Measurements from ENCODE around the gene ZNF805.
"Not testable (repeated sequence)": the region's sequence is repeated elsewhere in the genome, so short reads cannot be mapped to it uniquely, and the experiment has no call there.

Gene ZNF805

DNA sequence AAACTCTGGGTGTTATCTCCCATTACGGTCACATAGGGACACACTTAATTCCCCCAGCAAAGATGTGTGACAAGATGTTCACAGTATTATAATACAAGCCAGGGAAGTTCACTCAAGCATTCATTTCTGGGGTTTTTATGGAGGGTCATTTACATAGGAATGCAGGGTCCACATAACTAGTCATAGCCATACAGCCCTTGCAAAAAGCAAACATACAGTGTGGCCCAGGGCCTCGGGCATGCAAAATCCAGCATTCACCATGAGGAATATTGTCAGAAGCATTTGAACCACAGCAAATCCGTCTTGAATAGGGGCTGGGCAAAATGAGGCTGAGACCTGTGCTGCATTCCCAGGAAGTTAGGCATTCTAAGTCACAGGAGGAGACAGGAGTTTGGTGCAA is 26.9 kb downstream of the ZNF805 start:
- no peak overlapping the region for H3K4me3 ChIP-seq (ENCODE audit: low read depth, low read length)

DNA sequence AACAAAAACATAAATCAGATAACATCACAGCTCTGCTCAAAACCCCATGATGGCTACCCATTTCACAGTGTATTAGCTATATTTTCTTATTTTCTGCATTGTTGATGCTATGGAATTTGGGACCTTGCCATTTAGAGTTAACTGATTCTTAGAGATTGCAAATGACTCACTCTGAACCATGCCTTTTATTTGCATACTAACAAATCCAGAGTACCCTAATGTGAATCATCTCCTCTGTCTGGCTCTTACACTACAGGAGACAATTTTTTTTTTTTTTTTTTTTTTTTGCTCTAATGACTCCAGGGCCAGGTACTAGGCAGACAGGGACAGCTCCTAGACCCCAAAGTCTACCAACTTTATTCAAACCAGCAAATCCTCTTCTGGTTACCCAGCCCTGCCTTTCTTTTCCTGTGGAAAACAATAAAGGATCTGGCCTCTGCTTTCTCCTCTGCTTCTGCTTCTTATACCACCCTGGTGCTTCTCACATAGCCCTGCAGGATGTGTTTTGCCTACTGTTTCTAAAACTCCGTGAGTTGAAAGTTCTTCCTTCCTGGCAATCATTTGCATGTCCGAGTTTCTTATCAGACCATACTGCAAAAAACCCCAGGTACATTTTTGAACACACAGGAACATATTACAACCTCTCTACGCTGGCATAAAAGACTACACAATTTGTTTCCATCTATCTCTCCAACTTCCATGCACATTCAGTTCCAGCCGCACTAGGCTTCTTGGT is 29.3 kb downstream of the ZNF805 start:
- no peak overlapping the region for H3K4me3 ChIP-seq (ENCODE audit: low read depth, low read length)

DNA sequence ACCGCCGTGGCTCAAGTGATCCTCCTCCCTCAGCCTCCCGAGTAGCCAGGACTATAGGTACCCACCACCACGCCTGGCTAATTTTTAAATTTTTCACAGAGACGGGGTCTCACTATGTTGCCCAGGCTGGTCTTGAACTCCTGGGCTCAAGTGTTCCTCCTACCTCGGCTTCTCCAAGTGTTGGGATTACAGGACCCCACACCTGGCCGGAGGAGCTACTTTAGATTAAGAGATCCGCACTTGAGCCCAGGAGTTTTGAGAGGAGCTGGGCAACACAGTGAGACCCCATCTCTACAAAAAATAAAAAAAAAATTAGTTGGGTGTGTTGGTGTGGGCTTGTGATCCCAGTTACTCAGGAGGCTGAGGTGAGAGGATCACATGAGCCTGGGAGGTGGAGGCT is 30.8 kb downstream of the ZNF805 start:
- no peak overlapping the region for H3K4me3 ChIP-seq (ENCODE audit: low read depth, low read length)

GRCh38 chr19:57273014-57273413 is 32.6 kb downstream of the ZNF805 start:
- no peak overlapping the region for H3K4me3 ChIP-seq (ENCODE audit: low read depth, low read length)

- no peak overlapping the region for H3K4me3 ChIP-seq (ENCODE audit: low read depth, low read length)
Measured at GRCh38 chr19:57276430-57276829, 36.0 kb downstream of the ZNF805 start.

GRCh38 chr19:57278481-57278880 is 38.0 kb downstream of the ZNF805 start:
- not testable (repeated sequence) for H3K4me3 ChIP-seq (ENCODE audit: low read depth, low read length)

- H3K4me3 ChIP-seq (ENCODE audit: low read depth, low read length), result peak overlapping the region; percentile 98
Measured at GRCh38 chr19:57279418-57280164, 39.2 kb downstream of the ZNF805 start.

- peak within 1 kb of the TSS; percentile 98 for H3K4me3 ChIP-seq (ENCODE audit: low read depth, low read length)
Measured at GRCh38 chr19:57280165-57280961, 39.9 kb downstream of the ZNF805 start, which contains the start of gene ZNF460. Gene ZNF460, plus strand, starts transcription at chr19:57280485. Its CDS starts 322 bp downstream, at chr19:57280807.

- peak overlapping the region; percentile 98 for H3K4me3 ChIP-seq (ENCODE audit: low read depth, low read length)
Measured at GRCh38 chr19:57280962-57281400, 40.5 kb downstream of the ZNF805 start.

GRCh38 chr19:57282011-57282643 is 41.7 kb downstream of the ZNF805 start:
- H3K4me3 ChIP-seq (ENCODE audit: low read depth, low read length), result peak overlapping the region; percentile 13

GRCh38 chr19:57288373-57288772 is 47.9 kb downstream of the ZNF805 start:
- H3K4me3 ChIP-seq (ENCODE audit: low read depth, low read length), result no peak overlapping the region

DNA sequence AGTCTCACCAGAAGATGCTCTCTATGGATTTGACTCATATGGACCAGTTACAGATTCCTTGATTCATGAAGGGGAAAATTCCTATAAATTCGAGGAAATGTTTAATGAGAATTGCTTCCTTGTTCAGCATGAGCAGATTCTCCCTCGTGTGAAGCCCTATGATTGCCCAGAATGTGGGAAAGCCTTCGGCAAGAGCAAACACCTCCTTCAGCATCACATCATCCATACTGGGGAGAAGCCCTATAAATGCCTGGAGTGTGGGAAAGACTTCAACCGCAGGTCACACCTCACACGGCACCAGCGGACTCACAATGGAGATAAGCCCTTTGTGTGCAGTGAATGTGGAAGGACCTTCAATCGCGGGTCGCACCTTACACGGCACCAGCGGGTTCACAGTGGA is 50.5 kb downstream of the ZNF805 start:
- H3K4me3 ChIP-seq (ENCODE audit: low read depth, low read length), result no peak overlapping the region

DNA sequence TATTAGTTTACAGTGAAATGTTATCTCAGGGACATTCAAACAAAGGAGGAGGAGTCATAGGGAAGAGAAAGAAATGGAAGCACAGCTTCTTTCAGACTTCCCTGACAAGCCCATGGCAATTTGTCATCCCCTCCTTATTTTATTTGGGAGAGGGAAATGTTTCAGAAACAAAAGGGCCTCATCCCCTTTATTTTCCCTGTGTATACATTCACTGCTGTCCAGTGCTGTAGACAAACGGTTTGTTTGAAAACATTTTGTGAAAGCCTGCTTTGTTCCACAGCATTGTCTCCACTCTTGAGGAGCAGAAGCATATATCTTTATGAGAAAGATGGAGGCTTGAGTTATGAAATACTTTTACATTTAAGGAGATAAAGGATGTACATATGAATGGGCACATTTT is 52.1 kb downstream of the ZNF805 start:
- no peak overlapping the region for H3K4me3 ChIP-seq (ENCODE audit: low read depth, low read length)

- H3K4me3 ChIP-seq (ENCODE audit: low read depth, low read length), result no peak overlapping the region
Measured at GRCh38 chr19:57293719-57294118, 53.3 kb downstream of the ZNF805 start.

DNA sequence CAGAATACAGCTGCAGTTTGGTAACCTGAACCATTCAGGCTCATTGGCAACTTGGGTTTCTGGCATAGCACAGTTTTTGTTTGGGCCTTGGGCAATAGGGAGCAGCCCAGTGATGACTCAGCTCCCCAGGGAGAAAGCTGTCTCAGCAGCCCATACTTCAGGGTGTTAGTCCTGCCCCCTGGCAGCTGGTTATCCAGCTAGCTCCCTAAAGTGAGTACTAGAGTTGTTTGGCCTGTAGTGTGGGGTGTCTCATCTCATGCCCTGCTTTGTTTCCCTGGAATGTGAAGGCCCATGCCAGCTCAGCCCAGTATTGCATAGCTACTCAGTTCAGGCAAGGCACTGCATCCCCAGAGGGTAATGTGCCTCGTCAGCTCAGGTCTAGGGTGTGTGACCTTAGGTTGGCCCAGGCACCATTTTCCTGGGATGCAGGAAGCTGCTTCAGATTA is 61.6 kb downstream of the ZNF805 start:
- no peak overlapping the region for H3K4me3 ChIP-seq (ENCODE audit: low read depth, low read length)

DNA sequence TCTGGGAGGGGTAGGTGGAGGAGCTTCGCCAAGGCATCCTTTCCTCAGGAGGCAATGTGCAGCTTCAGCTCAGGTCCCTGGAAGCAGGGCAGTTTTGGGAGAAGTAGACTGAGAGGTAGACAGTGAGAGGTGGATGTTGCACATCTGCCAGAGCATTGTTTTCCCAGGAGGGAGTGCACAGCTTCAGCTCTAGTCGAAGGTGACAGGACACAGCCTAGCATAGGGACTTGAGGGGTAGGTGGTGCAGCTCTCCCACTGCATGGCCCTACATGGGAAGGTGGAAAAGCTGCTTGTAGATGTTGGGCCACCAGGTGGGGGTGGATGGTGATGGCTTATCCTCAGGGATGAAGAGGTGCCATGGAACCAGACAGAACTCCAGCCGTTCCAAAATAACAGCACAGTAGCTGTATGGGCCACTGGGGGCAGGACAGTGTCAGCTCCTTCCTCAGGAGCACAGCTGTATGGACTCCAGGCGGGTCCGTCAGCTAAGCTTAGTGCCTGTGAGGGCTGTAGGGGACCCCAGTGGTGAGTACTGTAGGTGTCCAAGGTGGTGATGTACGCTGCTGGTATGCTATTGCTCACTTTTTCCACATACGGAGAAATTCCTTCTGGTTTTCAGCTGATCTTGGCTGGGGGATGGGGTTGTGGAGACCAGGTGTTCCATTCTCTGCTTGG is 62.4 kb downstream of the ZNF805 start:
- H3K4me3 ChIP-seq (ENCODE audit: low read depth, low read length), result no peak overlapping the region
